Measurements from ENCODE around the gene CIAO2A. TPM values are rescaled to one million over a fixed set of nuclear protein-coding genes. Genes with fewer than 3 reads are reported as not detected.

CIAO2A gene
- total and polyA plus RNA-seq, 4 donors, result 40.4 to 95.6 (median 82.8) TPM

GRCh38 chr15:64132217-64132616 lies 38.6 kb upstream of the CIAO2A start:
- no peaks in the 10 kb centered on the region for H3K27me3 ChIP-seq (ENCODE audit: control insufficient read depth in 3 of 3, insufficient read depth in 3 of 3, low read length in 2 of 3)
- H3K9me3 ChIP-seq (ENCODE audit: control insufficient read depth in 4 of 4, insufficient read depth in 3 of 4, low read length in 3 of 4), result no peaks in the 10 kb centered on the region
- TF ChIP-seq CTCF (IDR thresholded peaks at IDR 0.05; ENCODE audit: control extremely low read depth, extremely low read depth), result no peak
- no peak overlapping the region for H3K9ac ChIP-seq (ENCODE audit: insufficient read depth in 1 of 2, low read length in 2 of 2)
- ATAC-seq (ENCODE audit: insufficient read depth, low FRiP score) (no peak), DNase-seq (no peak)
- no peak overlapping the region for H3K27ac ChIP-seq (ENCODE audit: low read depth in 1 of 2, low read length in 1 of 2)
- 86 to 91% methylated on average over 4 of the region's 4 CpGs for WGBS, 2 donors
- H3K36me3 ChIP-seq (ENCODE audit: control insufficient read depth in 4 of 4, insufficient read depth in 4 of 4, low read length in 4 of 4), result peaks cover 58 to 79% (median 61%) of the 10 kb centered on the region in 4 donors
- peaks cover 0 to 6% (median 5%) of the 10 kb centered on the region in 5 donors for H3K4me1 ChIP-seq (ENCODE audit: control insufficient read depth in 5 of 5, insufficient read depth in 5 of 5, low read length in 5 of 5)
- no peak overlapping the region for H3K4me3 ChIP-seq

GRCh38 chr15:64131547-64131946 lies 37.9 kb upstream of the CIAO2A start:
- TF ChIP-seq CTCF (IDR thresholded peaks at IDR 0.05; ENCODE audit: control extremely low read depth, extremely low read depth), result no peak
- Histone ChIP-seq H3K4me3 (no peak overlapping the region), H3K27ac (ENCODE audit: low read depth in 1 of 2, low read length in 1 of 2) (no peak overlapping the region), H3K9ac (ENCODE audit: insufficient read depth in 1 of 2, low read length in 2 of 2) (no peak overlapping the region), H3K27me3 (ENCODE audit: control insufficient read depth in 3 of 3, insufficient read depth in 3 of 3, low read length in 2 of 3) (no peaks in the 10 kb centered on the region), H3K9me3 (ENCODE audit: control insufficient read depth in 4 of 4, insufficient read depth in 3 of 4, low read length in 3 of 4) (no peaks in the 10 kb centered on the region), H3K4me1 (ENCODE audit: control insufficient read depth in 5 of 5, insufficient read depth in 5 of 5, low read length in 5 of 5) (peaks cover 0 to 8% (median 5%) of the 10 kb centered on the region in 5 donors), H3K36me3 (ENCODE audit: control insufficient read depth in 4 of 4, insufficient read depth in 4 of 4, low read length in 4 of 4) (peaks cover 51 to 79% (median 57%) of the 10 kb centered on the region in 4 donors)
- DNase-seq (no peak), ATAC-seq (ENCODE audit: insufficient read depth, low FRiP score) (no peak)
- 97 to 98% methylated on average over 7 of the region's 7 CpGs for WGBS, 2 donors

GRCh38 chr15:64130159-64130558 lies 36.5 kb upstream of the CIAO2A start:
- H3K36me3 ChIP-seq (ENCODE audit: control insufficient read depth in 4 of 4, insufficient read depth in 4 of 4, low read length in 4 of 4), result peaks cover 43 to 82% (median 49%) of the 10 kb centered on the region in 4 donors
- no peaks in the 10 kb centered on the region for H3K9me3 ChIP-seq (ENCODE audit: control insufficient read depth in 4 of 4, insufficient read depth in 3 of 4, low read length in 3 of 4)
- 97 to 98% methylated on average over 3 of the region's 3 CpGs for WGBS, 2 donors
- no peak overlapping the region for H3K27ac ChIP-seq (ENCODE audit: low read depth in 1 of 2, low read length in 1 of 2)
- TF ChIP-seq CTCF (IDR thresholded peaks at IDR 0.05; ENCODE audit: control extremely low read depth, extremely low read depth), result no peak
- H3K4me3 ChIP-seq, result no peak overlapping the region
- no peak overlapping the region for H3K9ac ChIP-seq (ENCODE audit: insufficient read depth in 1 of 2, low read length in 2 of 2)
- ATAC-seq (ENCODE audit: insufficient read depth, low FRiP score) (no peak), DNase-seq (no peak)
- H3K27me3 ChIP-seq (ENCODE audit: control insufficient read depth in 3 of 3, insufficient read depth in 3 of 3, low read length in 2 of 3), result no peaks in the 10 kb centered on the region
- peaks cover 0 to 8% (median 5%) of the 10 kb centered on the region in 5 donors for H3K4me1 ChIP-seq (ENCODE audit: control insufficient read depth in 5 of 5, insufficient read depth in 5 of 5, low read length in 5 of 5)
